Hepatocyte (in vitro differentiated cells): ENCODE measurements around the gene LEPR.

Experiments used
- CTCF ChIP-seq: fragments of 200-600 bp; sonication (generic); IDR thresholded peaks from 2 replicates; pipeline ENCODE4 v1.5.1; 2016; ENCODE audit warnings: antibody characterized with exemption, mild to moderate bottlenecking; ENCODE audit not compliant: poor library complexity
- EZH2 ChIP-seq: fragments of 200-600 bp; sonication (generic); IDR thresholded peaks from 2 replicates; pipeline ENCODE4 v1.6.1; 2016; ENCODE audit warnings: antibody characterized with exemption, mild to moderate bottlenecking, borderline replicate concordance
- EZH2phosphoT487 ChIP-seq: fragments of 200-600 bp; sonication (generic); IDR thresholded peaks from one replicate; pipeline ENCODE4 v1.6.1; 2018; ENCODE audit warnings: antibody characterized with exemption, mild to moderate bottlenecking, low read depth, moderate library complexity; ENCODE audit not compliant: unreplicated experiment, severe bottlenecking

- TF ChIP-seq CTCF: no peak
- TF ChIP-seq EZH2: no peak
- no peak for TF ChIP-seq EZH2phosphoT487
Observed at GRCh38 chr1:65456481-65456880, 36.0 kb downstream of the LEPR start.
